Activated CD4-positive, alpha-beta T cell treated with anti-CD3 and anti-CD28 coated beads, Interleukin-10, Interleukin-2, amounts not matched to agents 100 ng/mL and 50 ng/mL, durations not matched to agents 16 hours and 8 hours (primary cell): ENCODE data around the gene EPB41L2.
"Not testable (repeated sequence)": the region's sequence is repeated elsewhere in the genome, so short reads cannot be mapped to it uniquely, and the experiment has no call there.

ENCODE experiments used
- DNase-seq: peaks from one replicate; pipeline ENCODE4 v3.0.0-alpha.2; 2020

EPB41L2 gene

DNA sequence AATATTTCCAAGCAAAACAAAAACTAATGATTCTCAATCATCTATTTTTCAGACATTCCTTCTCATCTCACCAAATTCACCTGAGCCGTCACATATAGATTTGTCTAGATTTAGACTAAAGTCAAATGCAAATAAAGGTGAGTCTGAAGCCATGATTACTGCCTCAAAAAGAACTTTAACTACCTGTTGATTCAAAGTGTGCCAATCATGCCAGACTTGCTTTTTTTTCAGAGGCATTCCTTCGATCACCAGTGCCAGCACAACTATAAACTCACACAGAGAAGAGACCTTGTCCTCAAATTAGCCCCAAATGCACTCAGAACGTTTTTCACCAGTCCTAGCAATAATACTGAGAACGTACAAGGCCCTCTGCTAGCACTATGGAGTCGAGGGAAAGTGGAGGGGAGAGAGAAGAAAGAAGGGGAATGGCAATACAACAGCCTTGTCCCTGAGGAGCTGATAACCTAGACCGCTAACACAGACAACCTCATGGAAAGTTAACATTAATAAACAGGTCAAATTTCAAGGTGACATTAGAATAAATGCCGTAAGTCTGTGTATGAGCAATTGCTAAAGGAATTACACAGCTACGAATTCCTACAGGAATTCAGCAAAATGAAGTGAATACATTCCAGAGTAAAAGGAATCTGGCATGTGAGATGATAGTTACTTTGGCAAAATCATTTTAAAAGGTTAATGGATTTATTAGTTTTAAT is 60.9 kb downstream of the EPB41L2 start:
- DNase-seq, result no peak

DNA sequence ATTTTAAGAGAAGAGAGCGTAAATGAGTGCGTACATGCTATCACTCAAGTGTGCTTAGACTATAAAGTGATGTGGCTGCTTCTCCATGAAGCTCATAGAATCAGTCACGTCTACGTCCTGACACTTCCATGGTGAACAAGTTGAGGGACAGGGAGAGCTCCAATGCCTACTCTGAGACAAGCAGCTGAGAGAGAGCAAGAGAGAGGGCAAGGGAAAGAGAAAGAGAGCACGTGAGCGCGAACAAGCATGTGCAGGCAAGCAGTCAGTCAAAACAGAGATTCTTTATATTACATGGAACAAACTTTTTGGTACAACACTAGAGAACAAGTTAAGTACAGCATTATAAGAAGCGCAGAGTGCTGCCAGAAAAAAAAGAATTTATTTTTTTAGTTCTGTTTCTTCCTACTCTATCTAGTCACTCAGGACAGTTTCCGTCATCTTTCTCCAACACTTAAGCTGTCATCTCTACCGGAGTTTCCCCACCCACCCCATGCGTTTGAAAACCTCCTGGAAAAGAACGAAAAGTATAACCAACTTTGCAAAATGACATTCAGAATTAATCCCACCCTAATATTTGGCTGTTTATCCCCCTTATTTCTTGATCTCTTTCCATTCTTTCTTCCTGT is 61.8 kb downstream of the EPB41L2 start:
- DNase-seq, result no peak

DNA sequence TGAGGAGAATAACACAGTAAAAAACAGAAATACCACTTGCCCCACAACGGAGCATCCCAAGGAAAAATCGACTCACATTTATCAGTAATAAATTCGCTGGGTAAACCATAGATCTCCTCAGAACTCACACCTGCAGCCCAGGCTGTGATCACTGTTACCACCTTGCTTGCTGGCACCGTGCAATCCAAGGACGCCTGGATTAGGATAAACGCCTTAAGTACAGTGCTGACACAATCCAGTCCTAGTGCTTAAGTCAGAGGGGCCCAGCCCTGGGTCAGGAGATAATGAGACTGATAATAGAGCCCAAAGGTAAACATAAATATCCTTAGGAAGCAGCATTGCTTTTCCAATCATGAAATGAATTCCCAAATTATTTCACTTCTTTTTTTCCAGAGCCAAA is 62.5 kb downstream of the EPB41L2 start:
- no peak for DNase-seq

DNA sequence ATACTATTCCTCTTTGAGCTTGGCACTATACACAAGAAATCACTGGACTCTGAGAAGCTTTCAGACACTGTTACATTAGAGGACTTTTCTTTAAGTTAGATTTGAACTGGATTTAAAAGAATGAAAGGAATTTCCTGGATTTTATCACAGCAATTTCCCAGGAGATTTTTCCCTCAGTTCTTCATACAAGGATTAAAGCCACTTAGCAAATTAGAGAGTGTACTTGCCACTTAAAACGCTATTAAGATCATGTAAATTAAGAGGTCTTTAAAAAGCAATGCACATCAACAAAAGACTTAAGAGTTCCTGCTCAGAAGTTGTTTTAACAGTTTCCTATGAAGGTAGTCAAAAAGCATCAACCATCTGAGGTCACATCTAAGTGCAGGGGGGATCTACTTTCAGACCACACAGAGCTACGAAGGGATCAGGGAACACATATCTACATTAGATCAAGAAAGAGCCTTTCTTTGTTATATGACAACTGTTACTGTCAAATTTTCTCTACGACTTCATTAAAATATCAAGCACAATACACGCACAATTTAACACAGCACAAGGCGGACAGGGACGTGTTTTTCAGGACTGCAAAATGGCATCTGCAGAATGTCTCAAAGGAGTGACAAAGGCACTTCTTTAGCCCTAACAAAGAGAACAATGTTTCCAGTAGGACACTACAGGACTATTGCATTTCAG is 65.8 kb downstream of the EPB41L2 start:
- DNase-seq, result no peak

DNA sequence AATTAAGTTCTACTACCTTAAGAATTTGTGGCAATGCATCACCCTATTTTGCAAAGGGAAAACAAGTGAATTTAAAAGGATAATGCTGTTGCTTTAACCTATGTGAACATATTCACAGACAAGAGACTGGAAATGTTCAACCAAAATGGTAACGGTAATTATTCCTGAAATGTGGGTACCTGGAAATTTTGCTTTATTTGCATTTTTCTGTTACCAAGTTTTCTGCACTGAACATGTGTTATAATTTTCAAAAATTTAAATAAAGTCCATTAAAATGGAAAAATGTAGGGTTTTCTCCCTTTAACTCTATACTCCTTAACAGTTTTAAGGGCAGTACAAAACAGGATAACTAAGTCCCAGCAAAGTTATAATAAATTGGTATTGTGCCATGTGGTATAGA is 66.4 kb downstream of the EPB41L2 start:
- no peak for DNase-seq

DNA sequence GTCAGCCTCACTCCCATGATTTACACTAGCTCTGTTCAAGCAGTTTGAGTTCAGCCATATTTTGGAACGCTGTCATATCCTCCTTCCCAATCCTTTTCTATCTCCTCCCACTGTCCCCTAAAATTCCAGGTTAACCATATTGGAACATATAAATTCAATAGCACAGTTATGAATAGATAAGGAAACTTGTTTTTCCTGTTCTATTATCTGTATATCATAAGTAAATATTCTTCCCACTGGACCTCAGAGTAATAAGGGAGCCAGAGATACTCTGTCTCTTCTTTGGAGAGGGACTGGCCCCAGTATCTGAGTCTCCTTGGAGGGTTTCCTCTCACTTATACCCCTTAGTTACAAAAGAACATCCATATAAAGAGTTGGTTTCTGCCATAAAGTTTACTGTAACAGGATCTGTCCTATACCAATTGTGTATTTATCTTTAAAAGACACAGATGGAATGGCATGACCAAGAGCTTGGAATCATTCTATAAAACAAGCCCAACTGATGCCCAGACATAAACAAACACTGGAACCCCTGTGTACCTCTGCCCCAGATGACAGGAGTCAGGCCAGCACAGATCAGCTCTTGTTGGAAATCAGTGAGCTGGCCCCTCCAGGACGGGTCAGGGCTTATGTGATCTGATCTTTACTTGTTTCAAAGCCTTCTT is 67.1 kb downstream of the EPB41L2 start:
- no peak for DNase-seq

DNA sequence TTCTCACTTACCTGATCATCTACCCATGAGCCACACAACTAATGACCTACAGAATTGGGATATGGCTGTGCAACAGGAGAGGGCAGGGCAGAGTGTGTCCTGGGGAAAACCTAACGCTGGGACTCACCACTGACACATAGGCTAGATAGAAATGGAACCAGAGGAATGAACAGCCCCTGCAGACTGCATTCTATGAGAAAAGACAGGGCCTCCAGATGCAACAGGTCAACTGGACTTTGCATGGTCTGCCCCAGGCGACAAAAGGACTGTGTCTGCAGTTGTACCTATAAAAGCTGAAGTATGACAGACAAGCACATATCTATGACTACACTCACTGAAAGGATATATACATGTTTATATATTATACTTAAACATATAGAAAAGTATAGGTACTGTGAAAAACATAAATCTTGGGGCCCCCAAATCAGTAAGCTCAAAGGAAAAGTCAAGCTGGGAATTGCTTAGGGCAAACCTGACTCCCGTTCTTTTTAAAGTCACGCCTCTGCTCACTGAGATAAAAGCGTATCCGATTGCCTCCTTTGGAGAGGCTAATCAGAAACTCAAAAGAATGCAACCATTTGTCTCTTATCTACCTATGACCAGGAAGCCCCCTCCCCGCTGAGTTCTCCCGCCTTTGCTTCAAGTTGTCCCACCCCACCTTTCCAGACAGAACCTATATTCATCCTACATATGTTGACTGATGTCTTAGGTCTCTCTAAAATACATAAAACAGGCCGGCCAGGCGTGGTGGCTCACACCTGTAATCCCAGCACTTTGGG is 68.5 kb downstream of the EPB41L2 start:
- DNase-seq, result no peak

DNA sequence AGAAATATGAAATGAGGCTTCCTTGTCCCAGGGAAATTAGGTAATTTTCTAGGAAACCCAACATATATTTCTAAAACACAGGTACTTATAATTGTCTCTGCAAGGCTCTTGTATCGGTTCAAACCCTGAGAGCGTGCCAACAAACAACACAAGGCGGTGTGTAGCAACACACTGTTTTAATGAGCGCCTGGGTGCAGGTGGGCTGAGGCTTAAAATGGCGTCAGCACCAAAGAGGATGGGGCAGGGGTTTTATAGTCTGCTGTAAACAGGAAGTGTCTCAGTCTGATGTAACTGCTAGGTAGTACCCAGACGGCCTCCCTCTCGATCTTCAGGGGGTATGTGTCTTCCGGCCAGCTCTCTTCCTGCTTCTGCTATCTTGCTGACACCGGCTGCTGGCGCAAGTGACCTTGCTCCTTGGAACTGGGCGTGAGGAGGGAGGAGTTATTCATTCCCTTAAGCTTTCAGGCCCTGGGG is 69.7 kb downstream of the EPB41L2 start:
- DNase-seq, result no peak

DNA sequence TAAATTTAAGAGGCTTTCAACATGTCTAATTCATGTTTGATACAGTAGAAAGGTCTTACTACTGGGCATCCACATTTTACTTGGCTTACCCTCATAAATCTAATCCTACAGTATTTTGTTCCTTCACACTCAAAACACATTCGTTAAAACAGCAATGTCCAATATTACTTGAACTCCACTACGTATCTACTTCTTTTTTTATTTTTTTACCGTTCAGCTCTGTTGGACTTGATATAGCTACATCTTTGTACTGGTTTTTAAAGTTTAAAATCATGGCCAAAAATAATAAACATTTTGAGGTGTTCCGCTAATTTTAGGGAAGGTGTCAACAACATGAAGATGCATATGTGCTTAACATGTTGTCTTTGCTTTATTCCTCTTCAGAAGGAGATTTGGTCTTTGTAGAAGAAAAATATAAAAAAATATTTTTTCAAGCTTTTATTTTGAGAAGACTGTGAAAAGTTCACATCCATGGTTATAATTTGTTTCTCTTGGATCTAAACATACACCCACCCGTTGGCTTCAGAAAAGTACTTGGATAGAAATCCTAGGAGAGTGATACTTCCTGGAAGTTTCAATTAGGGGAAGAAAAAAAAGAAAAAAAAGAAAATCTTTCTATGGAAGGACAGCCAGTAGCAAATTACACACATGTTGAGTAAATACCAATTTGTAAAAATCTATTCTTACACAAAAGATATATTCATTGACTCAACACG is 71.5 kb downstream of the EPB41L2 start:
- DNase-seq, result no peak

DNA sequence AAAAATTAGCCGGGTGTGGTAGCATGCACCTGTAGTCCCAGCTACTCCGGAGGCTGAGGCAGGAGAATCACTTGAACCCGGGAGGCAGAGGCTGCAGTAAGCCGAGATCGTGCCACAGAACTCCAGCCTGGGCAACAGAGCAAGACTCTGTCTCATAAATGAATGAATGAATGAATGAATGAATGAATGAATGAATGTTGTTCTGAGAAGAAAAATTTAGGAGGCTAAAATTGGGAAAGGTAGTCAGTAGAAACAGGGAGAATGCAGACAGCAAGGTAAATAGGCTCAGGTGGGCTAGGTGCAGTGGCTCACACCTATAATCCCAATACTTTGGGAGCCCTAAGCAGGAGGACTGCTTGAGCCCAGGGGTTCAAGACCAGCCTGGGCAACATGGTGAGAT is 75.5 kb downstream of the EPB41L2 start:
- DNase-seq, result not testable (repeated sequence)

DNA sequence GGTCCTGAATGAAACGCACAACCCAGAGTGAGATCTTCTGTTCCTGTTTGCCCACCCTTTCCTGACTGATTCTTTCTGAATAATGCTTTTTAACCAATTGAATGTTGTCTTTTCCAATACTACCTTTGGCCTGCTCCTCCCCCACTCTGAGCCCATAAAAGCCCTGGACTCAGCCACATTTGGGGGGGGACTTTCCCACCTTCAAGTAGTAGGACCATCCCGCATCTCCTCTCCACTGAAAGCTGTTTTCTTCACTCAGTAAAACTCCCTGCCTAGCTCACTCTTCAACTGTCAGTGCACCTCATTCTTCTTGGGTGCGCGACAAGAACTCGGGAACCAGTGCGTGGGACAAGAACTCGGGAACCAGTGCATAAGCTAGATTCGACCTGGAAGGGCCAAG is 77.9 kb downstream of the EPB41L2 start:
- no peak for DNase-seq

DNA sequence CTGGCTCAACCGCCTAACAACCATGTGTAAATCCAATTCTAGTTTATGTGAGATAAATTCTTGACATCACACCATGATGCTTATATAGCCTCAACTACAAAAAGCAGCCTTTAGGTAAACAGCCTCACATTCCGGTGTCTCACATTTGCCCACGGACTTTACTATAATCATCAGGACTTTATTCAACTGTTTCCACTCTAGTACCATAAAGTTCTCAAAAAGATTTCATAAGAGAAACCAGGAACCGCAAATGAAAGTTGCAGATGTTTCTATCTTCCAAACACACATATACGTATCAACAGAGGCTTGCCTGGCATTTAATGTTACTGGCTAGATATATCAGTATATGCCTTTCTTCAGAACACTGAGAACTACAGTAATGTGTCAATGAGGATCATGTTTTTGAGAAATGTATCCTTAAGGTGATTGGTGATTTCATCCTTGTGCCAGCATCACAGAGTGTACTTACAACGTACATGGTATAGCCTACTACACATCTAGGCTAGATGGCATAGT is 80.0 kb downstream of the EPB41L2 start:
- no peak for DNase-seq

DNA sequence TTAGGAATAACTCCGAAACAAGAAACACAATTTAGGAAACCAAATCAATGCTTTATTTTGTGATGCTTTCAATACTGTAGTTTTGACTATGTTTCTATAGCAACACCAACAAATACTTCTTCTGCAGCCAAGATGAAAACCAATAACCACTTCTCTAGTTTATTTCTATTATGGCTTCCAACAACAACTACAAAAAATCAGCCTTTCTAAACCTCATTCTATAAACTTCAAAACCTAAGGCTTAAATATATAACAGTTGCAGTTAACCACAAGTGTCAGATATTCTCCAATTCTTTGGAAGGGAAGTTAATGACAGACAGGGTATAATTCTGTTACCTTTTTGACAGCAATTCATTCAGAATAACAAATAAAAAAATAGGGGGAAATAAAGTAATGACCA is 80.9 kb downstream of the EPB41L2 start:
- DNase-seq, result no peak

DNA sequence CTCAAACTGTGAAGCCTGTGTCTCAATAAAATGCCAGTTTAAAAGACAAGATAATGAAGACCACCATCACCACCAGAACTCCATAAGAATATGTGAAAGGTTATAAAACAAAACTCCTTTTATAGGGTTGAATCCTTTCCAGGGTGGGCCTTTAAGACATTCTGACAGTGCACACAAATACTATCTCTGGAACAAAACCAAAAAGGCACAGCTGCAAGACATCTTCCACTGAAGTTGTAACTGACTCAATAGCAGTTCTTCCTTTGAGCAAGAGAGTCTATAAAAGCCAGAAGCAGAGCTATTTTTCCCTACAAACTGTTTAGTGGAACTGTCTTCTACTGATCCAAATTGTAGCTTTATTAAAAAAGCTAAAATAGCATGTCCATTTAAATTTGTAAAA is 81.6 kb downstream of the EPB41L2 start:
- DNase-seq, result no peak

DNA sequence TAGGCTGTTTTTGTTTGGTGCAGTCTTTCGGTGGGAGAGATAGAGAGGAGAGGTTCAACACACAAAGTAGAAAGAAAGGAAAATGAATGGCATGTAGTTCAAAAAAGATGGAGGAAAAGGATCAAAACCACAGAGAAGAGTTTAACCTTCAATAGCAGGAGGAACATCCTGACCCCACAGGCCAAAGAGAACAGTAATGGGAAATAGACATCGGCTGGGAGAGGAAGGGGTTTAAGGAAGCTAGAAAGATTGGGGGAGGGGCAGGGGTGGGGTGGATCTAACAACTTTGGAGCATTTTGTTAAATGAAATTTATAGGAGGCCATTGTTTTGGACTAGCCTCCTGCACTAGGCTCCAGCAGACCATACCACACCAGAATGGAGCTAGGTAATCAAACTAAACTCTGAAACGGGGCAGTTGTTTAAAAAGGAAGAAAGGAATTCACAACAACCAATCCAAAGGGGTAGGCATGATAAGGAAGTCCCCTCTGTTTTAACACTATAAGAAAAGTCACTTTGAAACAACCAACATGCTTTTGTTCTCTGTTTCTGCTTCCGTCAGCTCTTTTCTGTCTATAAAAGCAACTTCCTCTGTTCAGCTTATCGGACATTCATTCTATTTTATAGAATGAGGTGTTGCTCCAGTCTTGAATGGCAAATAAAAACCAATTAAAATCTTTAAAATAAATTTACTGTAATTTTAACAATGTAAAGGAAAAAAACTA is 82.6 kb downstream of the EPB41L2 start:
- DNase-seq, result no peak

DNA sequence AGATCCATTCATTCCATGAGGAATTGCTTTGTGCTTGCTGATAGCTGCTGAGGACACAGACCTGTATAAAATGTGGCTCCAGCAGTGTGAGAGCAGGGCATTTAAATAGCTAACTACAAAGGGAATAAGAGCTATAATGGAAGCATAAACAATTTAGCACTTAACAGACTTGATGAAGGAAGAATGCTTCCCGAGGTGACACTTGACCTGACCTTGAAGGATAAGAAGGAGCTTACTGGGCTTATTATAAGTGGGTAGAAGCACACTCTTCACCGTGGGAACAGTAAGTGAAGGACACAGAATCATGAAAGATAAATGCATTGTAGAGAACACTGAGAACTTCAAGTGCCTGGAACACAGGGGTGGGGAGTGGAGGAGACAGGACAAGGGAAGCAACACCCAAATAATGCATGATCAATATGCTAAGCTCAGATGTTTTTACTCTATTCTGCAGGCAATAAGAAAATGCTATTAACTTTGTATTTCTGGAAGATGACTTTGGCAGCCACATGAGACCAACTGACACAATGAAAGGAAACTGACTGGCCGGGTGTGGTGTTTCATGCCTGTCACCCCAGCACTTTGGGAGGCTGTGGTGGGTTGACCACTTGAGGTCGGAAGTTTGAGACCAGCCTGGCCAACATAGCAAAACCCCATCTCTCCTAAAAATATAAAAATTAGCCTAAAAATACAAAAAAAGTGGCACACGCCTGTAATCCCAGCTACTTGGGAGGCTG is 84.2 kb downstream of the EPB41L2 start:
- DNase-seq, result no peak

DNA sequence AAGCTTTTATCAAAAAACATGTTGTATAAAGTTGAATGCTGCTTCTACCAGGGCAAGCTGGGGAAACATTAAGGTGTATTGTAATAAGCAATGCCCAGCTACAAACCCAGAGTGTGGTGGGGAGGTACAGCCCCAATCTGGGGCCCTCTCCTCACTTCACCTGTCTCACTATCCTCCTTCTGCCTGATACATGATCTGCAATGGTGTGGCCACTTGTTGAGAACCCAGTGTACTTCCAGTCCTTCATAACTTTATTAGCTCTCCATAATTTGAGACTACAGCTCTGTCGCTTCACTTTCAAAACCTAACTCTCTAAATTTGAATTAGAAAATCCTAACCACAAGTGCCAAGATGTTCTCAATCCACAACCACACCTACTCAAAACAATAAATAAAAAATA is 84.9 kb downstream of the EPB41L2 start:
- no peak for DNase-seq

DNA sequence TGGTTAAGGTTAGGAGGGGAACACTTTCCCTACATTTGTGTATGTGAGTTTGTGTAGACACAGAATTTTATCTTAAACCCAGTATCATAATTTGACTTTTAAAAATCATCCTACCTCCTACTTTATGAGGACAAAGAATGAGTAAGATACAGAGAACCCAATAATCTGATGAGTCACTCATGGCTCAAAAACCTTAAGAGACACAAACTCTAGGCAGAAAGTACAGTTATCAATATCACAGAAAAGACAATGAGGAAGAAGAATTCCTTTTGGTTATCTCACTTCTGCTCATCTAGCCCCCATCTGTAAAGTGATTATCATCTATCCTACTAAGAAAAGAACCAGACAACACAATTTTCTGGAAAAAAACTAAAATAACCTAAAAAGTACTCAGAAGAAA is 87.7 kb downstream of the EPB41L2 start:
- no peak for DNase-seq

DNA sequence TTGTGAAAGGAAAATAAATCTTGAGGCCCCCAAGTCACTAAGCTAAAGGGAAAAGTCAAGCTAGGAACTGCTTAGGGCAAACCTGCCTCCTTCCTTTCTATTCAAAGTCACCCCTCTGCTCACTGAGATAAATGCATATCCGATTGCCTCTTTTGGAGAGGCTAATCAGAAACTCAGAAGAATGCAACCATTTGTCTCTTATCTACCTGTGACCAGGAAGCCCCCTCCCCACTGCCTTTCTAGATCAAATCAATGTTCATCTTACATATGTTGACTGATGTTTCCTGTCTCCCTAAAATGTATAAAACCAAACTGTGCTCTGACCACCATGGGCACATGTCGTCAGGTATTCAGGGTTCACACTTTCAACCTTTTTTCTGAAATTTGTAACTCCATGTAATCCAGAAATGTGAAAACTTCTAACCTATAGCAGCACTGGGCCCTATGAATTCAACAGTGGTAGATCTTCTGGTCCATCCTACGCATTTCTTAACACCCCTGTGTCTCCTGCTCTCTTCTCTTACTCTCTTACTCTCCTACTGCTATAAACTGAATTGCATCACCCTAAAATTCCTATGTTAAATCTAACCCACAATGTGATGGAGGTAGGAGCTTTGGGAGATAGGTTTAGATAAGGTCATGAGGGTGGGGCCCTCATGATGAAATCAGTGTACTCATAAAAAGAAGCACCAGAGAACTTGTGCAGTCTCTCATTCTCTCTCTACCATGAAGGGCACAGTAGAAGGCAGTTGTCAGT is 89.3 kb downstream of the EPB41L2 start:
- no peak for DNase-seq

DNA sequence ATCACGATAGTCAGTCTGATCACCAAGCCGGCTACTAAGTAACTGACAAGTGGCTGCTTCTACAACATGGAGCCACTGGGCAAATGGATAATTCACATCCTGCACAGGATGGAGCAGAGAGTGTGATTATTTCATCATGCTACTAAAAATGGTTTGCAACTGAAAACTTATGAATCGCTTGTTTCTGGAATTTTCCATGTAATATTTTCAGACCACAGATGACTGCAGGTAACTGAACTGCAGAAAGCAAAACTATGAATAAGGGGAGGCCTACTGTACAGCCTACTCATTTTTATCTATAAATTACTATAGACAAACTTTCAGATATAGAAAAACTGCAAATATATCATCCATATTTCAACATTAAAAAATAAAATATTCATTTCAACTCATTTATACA is 91.5 kb downstream of the EPB41L2 start:
- no peak for DNase-seq
